WERI-Rb-1 (cell line): ENCODE measurements around the gene PACRG.

ENCODE experiments used
- DNase-seq: peaks from one replicate; pipeline ENCODE4 v3.0.0-alpha.2; 2020
- H3K27ac ChIP-seq: fragments of 250-450 bp; sonication (Bioruptor Pico); 2 replicates; pipeline ENCODE4 v1.5.1; 2020; ENCODE audit warnings: mild to moderate bottlenecking, moderate library complexity
- H3K27me3 ChIP-seq: fragments of 250-450 bp; sonication (Bioruptor Pico); 2 replicates; pipeline ENCODE4 v1.5.1; 2021; ENCODE audit warnings: mild to moderate bottlenecking, low read depth, moderate library complexity; ENCODE audit not compliant: insufficient read depth, severe bottlenecking
- H3K36me3 ChIP-seq: fragments of 250-450 bp; sonication (Bioruptor Pico); 2 replicates; pipeline ENCODE4 v1.5.1; 2020; ENCODE audit warnings: mild to moderate bottlenecking, moderate library complexity
- H3K4me3 ChIP-seq: 2 replicates; pipeline ENCODE4 v1.5.1; 2011; ENCODE audit warnings: low read depth, mild to moderate bottlenecking, control low read depth, low read length
- H3K9me3 ChIP-seq: fragments of 250-450 bp; sonication (Bioruptor Pico); 2 replicates; pipeline ENCODE4 v1.5.1; 2021; ENCODE audit warnings: mild to moderate bottlenecking, moderate library complexity; ENCODE audit not compliant: severe bottlenecking
- TF ChIP-seq, protein P1 (sequence below): IDR thresholded peaks from 2 replicates; pipeline ENCODE4 v1.5.1; 2011; ENCODE audit warnings: low read depth, mild to moderate bottlenecking, control low read depth, inconsistent platforms, low read length

PACRG gene

DNA sequence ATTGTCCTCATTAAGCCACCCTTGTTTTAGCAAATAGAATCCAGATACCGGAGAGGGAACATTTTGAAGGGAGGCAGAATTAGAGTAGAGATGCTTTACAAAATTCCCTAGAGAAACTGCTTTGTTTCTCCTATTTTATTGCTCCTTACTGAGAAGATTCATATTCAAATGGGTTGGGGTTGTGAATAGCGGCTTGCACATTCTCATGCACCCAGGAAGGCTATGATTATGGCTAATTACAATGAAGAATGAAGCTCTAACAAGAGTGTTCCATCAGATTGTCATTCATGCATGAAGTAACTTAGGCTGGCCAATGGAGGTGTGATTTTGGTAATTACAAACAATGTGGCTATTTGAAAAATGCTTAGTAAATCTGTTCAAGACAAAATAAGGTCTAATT is 129.6 kb downstream of the PACRG start:
- peak overlapping the region; percentile 92 for H3K27ac ChIP-seq
- no peaks in the 10 kb centered on the region for H3K27me3 ChIP-seq
- no peak for DNase-seq
- no peaks in the 10 kb centered on the region for H3K36me3 ChIP-seq
- TF ChIP-seq, protein P1, sequence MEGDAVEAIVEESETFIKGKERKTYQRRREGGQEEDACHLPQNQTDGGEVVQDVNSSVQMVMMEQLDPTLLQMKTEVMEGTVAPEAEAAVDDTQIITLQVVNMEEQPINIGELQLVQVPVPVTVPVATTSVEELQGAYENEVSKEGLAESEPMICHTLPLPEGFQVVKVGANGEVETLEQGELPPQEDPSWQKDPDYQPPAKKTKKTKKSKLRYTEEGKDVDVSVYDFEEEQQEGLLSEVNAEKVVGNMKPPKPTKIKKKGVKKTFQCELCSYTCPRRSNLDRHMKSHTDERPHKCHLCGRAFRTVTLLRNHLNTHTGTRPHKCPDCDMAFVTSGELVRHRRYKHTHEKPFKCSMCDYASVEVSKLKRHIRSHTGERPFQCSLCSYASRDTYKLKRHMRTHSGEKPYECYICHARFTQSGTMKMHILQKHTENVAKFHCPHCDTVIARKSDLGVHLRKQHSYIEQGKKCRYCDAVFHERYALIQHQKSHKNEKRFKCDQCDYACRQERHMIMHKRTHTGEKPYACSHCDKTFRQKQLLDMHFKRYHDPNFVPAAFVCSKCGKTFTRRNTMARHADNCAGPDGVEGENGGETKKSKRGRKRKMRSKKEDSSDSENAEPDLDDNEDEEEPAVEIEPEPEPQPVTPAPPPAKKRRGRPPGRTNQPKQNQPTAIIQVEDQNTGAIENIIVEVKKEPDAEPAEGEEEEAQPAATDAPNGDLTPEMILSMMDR = no peak
- no peaks in the 10 kb centered on the region for H3K9me3 ChIP-seq
- peak overlapping the region; percentile 32 for H3K4me3 ChIP-seq

DNA sequence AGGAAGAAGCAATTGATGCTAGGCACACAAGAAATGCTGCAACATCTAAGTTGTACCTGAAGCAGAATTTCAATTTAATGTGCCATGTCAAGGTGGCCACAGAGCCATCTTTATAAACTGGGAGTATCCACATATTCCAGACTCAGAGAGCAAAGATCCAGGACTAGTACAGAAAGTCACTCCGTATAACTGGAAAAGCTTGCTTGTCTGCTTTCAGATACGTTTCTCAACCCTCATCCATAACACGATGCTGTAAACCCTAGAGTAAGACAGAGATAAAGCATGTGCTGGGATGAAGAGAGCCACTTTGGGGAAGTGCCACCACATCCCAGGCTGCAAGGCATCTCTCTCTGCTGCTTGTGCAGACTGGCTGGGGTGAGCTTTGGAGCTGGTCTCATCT is 134.7 kb downstream of the PACRG start:
- Histone ChIP-seq H3K4me3 (no peak overlapping the region), H3K27me3 (no peaks in the 10 kb centered on the region), H3K27ac (no peak overlapping the region), H3K36me3 (no peaks in the 10 kb centered on the region), H3K9me3 (no peaks in the 10 kb centered on the region)
- no peak for DNase-seq
- TF ChIP-seq, protein P1 = no peak

DNA sequence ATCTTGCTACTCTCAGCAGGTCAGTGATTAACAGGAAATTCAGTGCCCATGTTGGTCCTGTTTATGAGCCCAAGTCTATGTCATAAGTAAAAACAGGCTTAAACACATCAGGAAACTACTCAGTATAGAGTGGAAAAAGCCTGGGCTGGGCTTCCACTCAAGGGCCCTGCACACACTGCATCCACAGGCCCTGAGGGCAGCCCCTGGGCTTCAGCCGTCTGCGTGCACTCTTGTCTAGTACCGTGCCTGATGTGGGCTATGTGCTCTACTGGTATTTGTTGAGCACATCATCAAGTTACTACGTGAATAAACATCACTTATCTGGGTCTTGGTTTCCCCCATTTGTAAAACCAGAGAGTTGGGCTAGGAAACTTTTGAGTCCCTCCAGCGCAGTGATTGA is 135.2 kb downstream of the PACRG start:
- no peaks in the 10 kb centered on the region for H3K27me3 ChIP-seq
- no peak for DNase-seq
- no peak overlapping the region for H3K4me3 ChIP-seq
- H3K9me3 ChIP-seq = no peaks in the 10 kb centered on the region
- no peaks in the 10 kb centered on the region for H3K36me3 ChIP-seq
- H3K27ac ChIP-seq = no peak overlapping the region
- TF ChIP-seq, protein P1 = no peak

DNA sequence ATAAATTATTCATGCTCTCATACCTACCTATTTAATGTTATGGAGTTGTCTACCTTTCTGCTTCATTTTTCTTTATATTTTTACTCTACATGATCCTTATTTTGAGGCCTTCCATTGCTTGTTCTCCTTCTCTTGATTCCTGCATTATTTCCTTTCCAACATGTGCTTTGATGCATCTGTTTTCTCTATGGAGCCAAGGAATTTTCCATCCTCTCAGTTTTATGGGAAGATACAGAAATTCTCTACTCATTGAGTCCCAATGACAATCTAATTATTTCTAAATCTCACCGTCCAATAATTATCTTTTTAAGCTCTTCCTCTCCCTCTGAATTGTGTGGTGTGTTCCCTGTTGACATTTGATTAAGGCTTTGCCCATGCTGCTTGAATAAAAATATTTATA is 136.0 kb downstream of the PACRG start:
- DNase-seq = no peak
- TF ChIP-seq, protein P1 = no peak
- no peaks in the 10 kb centered on the region for H3K27me3 ChIP-seq
- H3K27ac ChIP-seq = no peak overlapping the region
- H3K4me3 ChIP-seq = no peak overlapping the region
- no peaks in the 10 kb centered on the region for H3K9me3 ChIP-seq
- H3K36me3 ChIP-seq = no peaks in the 10 kb centered on the region

DNA sequence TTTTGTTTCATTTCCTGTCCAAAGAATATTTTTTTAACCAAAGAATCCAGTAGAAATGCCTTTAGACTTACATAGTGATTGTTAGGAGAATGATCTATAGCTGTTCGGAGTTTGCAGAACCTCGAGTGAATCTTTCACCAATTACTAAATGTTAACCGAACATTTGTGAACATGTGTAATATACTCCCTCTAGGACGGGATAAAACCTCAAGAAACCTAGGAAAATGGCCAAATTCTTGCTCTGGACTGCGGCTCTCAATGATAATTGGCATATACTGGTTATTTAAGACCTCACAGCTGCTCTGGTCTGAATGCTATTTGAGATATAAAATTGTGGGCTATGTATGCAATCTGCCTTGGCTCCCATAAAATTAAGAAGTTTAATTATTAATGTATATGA is 137.1 kb downstream of the PACRG start:
- TF ChIP-seq, protein P1 = no peak
- Histone ChIP-seq H3K4me3 (no peak overlapping the region), H3K27me3 (no peaks in the 10 kb centered on the region), H3K27ac (no peak overlapping the region), H3K9me3 (no peaks in the 10 kb centered on the region), H3K36me3 (no peaks in the 10 kb centered on the region)
- DNase-seq = no peak

DNA sequence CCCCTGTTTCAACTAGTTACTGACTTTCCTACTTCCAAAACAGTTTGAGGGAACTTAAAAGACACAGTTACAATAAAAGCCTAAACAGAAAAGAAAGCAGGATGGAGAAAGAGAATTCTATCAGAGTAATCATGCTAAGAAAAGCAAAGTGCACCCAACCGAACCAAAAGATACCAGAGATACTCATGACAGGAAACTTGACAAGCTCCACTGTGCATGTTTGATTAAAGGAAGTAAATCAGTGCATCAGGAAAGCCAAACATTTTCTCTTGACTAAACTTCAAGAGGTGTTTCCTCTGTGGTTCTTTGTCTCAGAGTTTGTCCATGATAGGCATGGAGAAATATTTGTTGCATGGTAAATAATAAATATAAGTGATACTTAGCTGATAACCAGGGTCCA is 138.9 kb downstream of the PACRG start:
- TF ChIP-seq, protein P1 = no peak
- H3K36me3 ChIP-seq = no peaks in the 10 kb centered on the region
- no peaks in the 10 kb centered on the region for H3K27me3 ChIP-seq
- no peak for DNase-seq
- H3K9me3 ChIP-seq = no peaks in the 10 kb centered on the region
- no peak overlapping the region for H3K27ac ChIP-seq
- H3K4me3 ChIP-seq = no peak overlapping the region
